Motor neuron (in vitro differentiated cells): ENCODE results near the gene ARHGEF28. TPM values are rescaled to one million over a fixed set of nuclear protein-coding genes. Genes with fewer than 3 reads are reported as not detected.

Source experiments
- ATAC-seq, 8 experiments: fragments of 200-7000 bp; cut with Tn5 transposase; replicated peaks in 6 of 8; 2 replicates each; pipeline ENCODE4 v1.8.0; 2021; ENCODE audit warnings: mild to moderate bottlenecking in 8 of 8, moderate library complexity in 8 of 8
- H3K27ac ChIP-seq, 2 donors: fragments of 250-450 bp; sonication (Bioruptor Pico); 2 replicates each; pipeline ENCODE4 v1.9.0; 2021; ENCODE audit warnings: antibody characterized with exemption in 2 of 2, mild to moderate bottlenecking in 2 of 2, moderate library complexity in 1 of 2
- H3K4me1 ChIP-seq, 2 donors: fragments of 250-450 bp; sonication (Bioruptor Pico); replicated peaks in 1 of 2; 2 replicates each; pipeline ENCODE4 v1.6.1; 2021; ENCODE audit warnings: antibody characterized with exemption in 2 of 2, mild to moderate bottlenecking in 2 of 2, moderate library complexity in 1 of 2
- H3K4me3 ChIP-seq, 5 donors: fragments of 250-450 bp; sonication (Bioruptor Pico); 2 replicates each; pipeline ENCODE4 v1.9.0; 2021; ENCODE audit warnings: antibody characterized with exemption in 5 of 5, mild to moderate bottlenecking in 5 of 5, moderate library complexity in 4 of 5
- WGBS, 10 experiments: fragments of 450-650 bp; shearing (Covaris generic); methylation state at CpG; one replicate each; pipeline ENCODE4 v1.0.0; 2022; 5-methylcytosine and 5-hydroxymethylcytosine counted together
- in situ Hi-C, 9 experiments: fragments of 400-800 bp; cut with MboI; loops; one replicate each; pipeline ENCODE4 v1.15.0; 2021; ENCODE audit warnings: low sequenced_read_pairs in 9 of 9, low pct_unique_long_range_greater_than_20kb in 2 of 9; ENCODE audit not compliant: unreplicated experiment in 9 of 9
- total RNA-seq, 8 experiments: library from RNA; unstranded; fragments of 300-600 nt; gene quantifications; 2 replicates each; pipeline versions ENCODE4 v1.2.3 to v1.2.4, GENCODE V29; 2022

ARHGEF28 gene
- total RNA-seq, 8 experiments from 2014 or later = 0.81 to 29.3 (median 1.9) TPM

DNA sequence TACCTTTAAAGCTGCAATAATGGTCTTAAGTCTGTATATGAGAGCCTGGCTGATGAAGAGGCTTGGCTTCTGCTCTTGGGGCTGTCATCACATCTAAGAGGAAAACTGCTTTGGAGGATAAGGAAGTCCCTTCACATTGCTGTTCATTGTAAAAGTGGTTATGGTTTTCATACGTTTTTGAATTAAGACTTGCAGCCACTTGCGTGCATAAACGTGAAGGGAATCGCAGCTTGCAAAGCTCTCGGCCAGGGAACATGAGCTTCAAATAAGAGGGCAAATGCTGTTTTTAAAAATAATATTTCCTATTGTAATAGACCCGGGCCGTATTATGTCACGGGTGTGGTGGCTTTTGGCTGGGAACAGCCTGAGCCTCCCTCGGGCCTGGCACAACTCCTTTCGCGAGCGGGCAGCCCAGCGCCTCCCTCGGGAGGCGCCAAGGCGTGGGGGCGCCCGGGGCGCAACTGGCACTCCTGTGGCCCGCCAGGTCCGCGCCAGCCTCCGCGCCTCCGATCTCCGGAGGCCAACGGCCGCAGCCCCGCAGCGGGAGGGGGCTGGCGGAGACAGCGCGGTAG, 538 bp upstream of the ARHGEF28 start:
- Histone ChIP-seq H3K27ac (no peak overlapping the region), H3K4me1 (peaks cover 0 to 14% of the 10 kb centered on the region in 2 donors), H3K4me3 (peak overlapping the region; percentile 33 to 47 (median 41))
- peak in 2 of 8 experiments; percentile 40 to 55 for ATAC-seq
- WGBS, 10 experiments = 0 to 63% (median 29%) methylated on average over 1 to 10 of the region's 33 CpGs; no CpG with 5 or more reads in 4 of the 10 experiments
- in situ Hi-C loops = no loop called here

GRCh38 chr5:73626814-73627313, 868 bp downstream of the ARHGEF28 start:
- Histone ChIP-seq H3K4me1 (peaks cover 0 to 14% of the 10 kb centered on the region in 2 donors), H3K4me3 (peak overlapping the region; percentile 33 to 47 (median 41)), H3K27ac (no peak overlapping the region)
- no peak for ATAC-seq
- WGBS, 10 experiments = 20 to 100% (median 81%) methylated on average over 1 to 10 of the region's 14 CpGs; no CpG with 5 or more reads in 1 of the 10 experiments
- in situ Hi-C loops = no loop called here

DNA sequence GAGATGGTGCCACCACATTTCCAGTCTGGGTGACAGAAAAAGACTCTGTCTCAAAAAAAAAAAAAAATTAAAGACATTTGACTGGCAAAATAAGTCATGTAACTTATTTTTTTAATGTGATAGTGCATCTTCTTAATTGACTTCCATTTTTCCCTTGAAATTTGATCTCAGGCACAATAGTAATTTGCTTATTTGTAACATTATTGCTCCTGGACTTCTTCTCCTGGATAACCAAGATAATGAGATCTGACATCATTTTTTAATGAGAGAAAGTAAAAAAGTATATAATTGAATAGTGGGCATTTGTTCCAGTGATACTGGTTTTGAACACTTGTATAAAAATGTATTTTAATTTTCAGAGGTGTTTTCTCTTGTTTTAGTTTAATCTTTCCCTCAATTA, 3.5 kb downstream of the ARHGEF28 start:
- H3K27ac ChIP-seq = no peak overlapping the region
- peaks cover 0 to 10% of the 10 kb centered on the region in 2 donors for H3K4me1 ChIP-seq
- in situ Hi-C loops = no loop called here
- H3K4me3 ChIP-seq = no peak overlapping the region
- no peak for ATAC-seq

GRCh38 chr5:73630765-73631164, 4.8 kb downstream of the ARHGEF28 start:
- ATAC-seq = no peak
- peaks cover 0 to 5% of the 10 kb centered on the region in 2 donors for H3K4me1 ChIP-seq
- in situ Hi-C loops = no loop called here
- no peak overlapping the region for H3K27ac ChIP-seq
- H3K4me3 ChIP-seq = no peak overlapping the region

DNA sequence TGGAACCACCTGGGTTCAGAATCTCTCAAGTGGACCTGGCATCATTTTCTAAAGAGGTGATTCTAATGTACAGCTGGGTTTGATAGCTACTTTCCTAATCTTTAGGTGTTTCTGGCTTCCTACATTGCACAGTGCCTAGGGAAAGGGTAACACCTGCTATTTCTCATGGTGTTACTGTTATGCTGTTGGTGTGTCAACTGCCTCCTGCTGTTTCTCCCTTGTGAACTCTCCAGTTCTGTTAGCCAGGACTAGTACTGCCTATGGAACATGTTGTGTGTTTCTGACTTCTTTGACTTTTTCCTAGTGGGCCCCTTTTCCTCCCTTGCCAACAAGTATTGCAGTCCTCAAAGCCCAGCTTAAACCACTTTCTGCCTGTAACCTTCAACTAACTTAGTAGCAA, 5.5 kb downstream of the ARHGEF28 start:
- Histone ChIP-seq H3K27ac (no peak overlapping the region), H3K4me3 (no peak overlapping the region), H3K4me1 (peaks cover 0 to 4% of the 10 kb centered on the region in 2 donors)
- ATAC-seq = no peak
- in situ Hi-C loops = no loop called here

DNA sequence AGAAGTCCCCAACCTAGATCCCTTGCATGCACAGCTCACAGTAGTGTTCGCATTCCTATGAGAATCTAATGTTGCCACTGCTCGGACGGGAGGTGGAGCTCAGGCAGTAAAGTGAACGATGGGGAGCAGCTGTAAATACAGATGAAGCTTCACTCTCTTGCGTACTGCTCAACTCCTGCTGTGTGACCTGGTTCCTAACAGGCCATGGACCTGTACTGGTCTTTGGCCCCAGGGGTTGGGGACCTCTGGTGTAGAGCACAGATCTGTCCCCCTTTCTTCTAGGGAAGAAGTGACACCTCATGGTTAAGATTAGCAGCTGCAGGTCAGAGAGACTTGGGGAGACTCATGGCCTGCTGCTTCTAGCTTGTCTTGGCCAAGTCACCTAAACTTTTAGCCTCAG, 7.1 kb downstream of the ARHGEF28 start:
- 50 to 80% (median 73%) methylated on average over 2 to 3 of the region's 5 CpGs; no CpG with 5 or more reads in 6 of the 10 experiments for WGBS, 10 experiments
- no peak for ATAC-seq

GRCh38 chr5:73636408-73636807, 10.4 kb downstream of the ARHGEF28 start:
- 38 to 100% (median 82%) methylated on average over 1 to 3 of the region's 3 CpGs; no CpG with 5 or more reads in 2 of the 10 experiments for WGBS, 10 experiments
- H3K4me1 ChIP-seq = no peaks in the 10 kb centered on the region
- H3K4me3 ChIP-seq = no peak overlapping the region
- in situ Hi-C loops = no loop called here
- no peak overlapping the region for H3K27ac ChIP-seq
- no peak for ATAC-seq

More for the DNA sequence above, 7.1 kb downstream of the ARHGEF28 start:
- no peak overlapping the region for H3K4me3 ChIP-seq
- no peaks in the 10 kb centered on the region for H3K4me1 ChIP-seq
- in situ Hi-C loops = no loop called here
- H3K27ac ChIP-seq = no peak overlapping the region

DNA sequence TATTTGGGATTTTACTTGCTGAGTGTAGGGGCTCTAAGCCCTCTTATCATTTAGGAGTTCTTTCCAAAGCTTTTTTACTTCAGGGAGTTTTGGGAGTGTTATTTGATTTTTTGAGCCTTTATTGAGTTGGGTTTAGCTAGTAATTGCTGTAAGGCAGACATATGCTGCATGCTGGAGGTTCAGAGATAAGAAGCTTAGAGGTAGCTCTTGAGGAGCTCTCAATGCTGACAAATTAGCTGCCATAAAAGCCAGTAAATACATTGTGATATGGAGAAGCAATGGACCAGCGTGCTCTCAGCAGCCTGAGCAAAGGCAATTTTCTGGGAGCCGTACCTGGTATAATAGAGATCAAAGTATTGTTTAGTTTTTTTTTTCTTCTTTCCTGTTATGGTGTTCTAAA, 11.6 kb downstream of the ARHGEF28 start:
- Histone ChIP-seq H3K4me1 (no peaks in the 10 kb centered on the region), H3K4me3 (no peak overlapping the region), H3K27ac (no peak overlapping the region)
- in situ Hi-C loops = no loop called here
- WGBS, 10 experiments = 40 to 100% (median 98%) methylated on average over 1 to 2 of the region's 2 CpGs
- no peak for ATAC-seq

- in situ Hi-C loops = no loop called here
- no peak overlapping the region for H3K4me3 ChIP-seq
- H3K4me1 ChIP-seq = no peaks in the 10 kb centered on the region
- ATAC-seq = peak in 3 of 8 experiments; percentile 38 to 81 (median 60)
- H3K27ac ChIP-seq = no peak overlapping the region
- 12 to 100% (median 68%) methylated on average over 2 to 4 of the region's 4 CpGs for WGBS, 10 experiments
Observed at GRCh38 chr5:73638344-73639095, 12.5 kb downstream of the ARHGEF28 start.

GRCh38 chr5:73640861-73641320, 14.9 kb downstream of the ARHGEF28 start:
- Histone ChIP-seq H3K4me1 (no peaks in the 10 kb centered on the region), H3K4me3 (no peak overlapping the region), H3K27ac (no peak overlapping the region)
- no peak for ATAC-seq
- WGBS, 10 experiments = 0 to 100% (median 43%) methylated on average over 1 of the region's 1 CpG; no CpG with 5 or more reads in 4 of the 10 experiments
- in situ Hi-C loops = no loop called here

DNA sequence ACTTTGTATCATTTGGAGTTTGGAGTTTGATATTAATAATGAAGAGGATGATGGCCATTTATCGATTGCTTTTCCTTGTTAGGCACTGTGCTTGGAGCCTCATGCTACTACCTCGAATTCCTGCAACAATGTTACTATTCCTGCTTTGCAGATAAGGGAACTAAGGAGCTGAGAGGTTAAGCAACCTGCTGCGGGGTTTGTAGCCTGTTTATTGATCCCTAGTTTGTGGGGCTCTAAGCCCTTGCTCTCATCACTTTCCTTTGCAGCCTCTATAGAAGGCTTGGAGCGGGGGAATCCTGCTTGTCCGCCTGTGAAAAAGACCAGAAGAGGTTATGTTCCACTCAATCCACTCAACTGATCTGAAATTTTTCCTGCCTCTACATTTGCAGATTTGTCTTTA, 15.8 kb downstream of the ARHGEF28 start:
- in situ Hi-C loops = no loop called here
- 60 to 100% (median 78%) methylated on average over 2 to 5 of the region's 5 CpGs; no CpG with 5 or more reads in 2 of the 10 experiments for WGBS, 10 experiments
- H3K4me1 ChIP-seq = no peaks in the 10 kb centered on the region

GRCh38 chr5:73642344-73642743, 16.3 kb downstream of the ARHGEF28 start:
- Histone ChIP-seq H3K27ac (no peak overlapping the region), H3K4me3 (no peak overlapping the region), H3K4me1 (no peaks in the 10 kb centered on the region)
- 34 to 93% (median 73%) methylated on average over 2 to 4 of the region's 4 CpGs; no CpG with 5 or more reads in 1 of the 10 experiments for WGBS, 10 experiments
- peak in 3 of 8 experiments; percentile 54 to 73 (median 62) for ATAC-seq
- in situ Hi-C loops = no loop called here

More for the DNA sequence above, 15.8 kb downstream of the ARHGEF28 start:
- Histone ChIP-seq H3K27ac (no peak overlapping the region), H3K4me3 (no peak overlapping the region)
- ATAC-seq = peak in 1 of 8 experiments; percentile 14

DNA sequence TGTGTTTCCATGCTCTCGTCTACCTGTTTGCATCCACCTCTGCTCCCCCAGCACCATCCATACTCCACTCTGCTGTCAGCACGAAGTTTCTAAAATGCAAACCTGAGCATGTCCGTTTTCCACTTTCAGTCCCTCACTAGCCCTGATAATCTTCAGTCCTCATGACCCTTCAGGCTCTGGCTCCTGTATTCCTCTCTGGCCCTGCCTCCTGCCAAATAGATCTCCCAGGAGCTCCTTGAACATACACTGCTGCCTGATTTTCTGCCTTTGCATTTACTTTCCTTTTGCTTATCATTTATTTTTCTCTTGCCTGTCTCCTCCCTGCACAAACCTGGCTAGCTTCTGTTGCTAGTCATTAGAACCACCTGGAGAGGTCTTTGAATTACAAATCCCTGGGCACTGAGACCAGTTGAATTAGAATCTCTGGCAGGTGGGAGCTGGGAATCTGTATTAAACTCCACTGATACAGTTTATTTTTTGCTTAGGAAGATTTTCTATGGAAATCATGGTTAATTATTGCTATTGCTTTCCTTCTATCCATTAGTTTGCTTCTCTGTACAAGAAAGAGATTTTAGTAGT, 18.5 kb downstream of the ARHGEF28 start:
- H3K4me1 ChIP-seq = no peaks in the 10 kb centered on the region
- no peak overlapping the region for H3K27ac ChIP-seq
- WGBS, 10 experiments = 57 to 100% (median 69%) methylated on average over 1 to 3 of the region's 3 CpGs; no CpG with 5 or more reads in 4 of the 10 experiments
- no peak for ATAC-seq
- in situ Hi-C loops = no loop called here
- H3K4me3 ChIP-seq = no peak overlapping the region
